GM21390 (cell line): ENCODE results near the gene DNAH6.

ENCODE experiments used
- ATAC-seq: cut with Tn5 transposase; IDR thresholded peaks from one replicate; pipeline ENCODE4 v1.9.1; 2021; ENCODE audit not compliant: unreplicated experiment

DNAH6 gene

GRCh38 chr2:84788498-84788897, 272.2 kb downstream of the DNAH6 start:
- no peak for ATAC-seq

DNA sequence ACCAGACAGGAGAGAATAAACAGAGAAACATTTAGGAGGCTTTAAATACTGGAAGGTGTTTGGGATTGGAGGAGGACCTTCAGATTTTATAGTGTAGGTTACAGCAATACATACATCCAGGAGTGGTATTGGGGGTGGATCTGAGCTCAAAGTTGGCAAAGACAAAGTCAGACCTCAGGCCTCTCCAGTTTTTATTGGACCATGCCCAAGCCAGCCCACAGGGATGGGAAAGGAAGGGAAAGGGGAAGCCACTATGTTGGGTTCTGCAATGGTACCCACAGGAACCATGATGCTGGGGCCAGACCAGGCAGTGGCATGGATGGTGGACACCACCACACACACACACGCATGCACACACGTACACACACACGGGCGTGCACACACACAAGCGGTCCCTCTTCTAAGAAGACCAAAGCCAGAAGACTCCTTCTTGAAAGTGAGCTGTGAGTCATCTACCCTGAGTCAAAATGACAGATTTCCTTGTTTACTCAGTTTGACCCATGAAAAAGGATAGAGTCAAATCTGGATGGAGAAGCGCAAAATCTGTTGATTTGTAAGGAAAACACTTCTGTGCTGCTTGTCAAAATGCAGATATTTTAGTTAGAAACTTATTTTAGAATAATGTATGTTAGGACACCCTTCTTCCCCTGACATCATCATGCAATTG, 276.7 kb downstream of the DNAH6 start:
- ATAC-seq = no peak

- no peak for ATAC-seq
Observed at GRCh38 chr2:84793641-84794040, 277.3 kb downstream of the DNAH6 start.

DNA sequence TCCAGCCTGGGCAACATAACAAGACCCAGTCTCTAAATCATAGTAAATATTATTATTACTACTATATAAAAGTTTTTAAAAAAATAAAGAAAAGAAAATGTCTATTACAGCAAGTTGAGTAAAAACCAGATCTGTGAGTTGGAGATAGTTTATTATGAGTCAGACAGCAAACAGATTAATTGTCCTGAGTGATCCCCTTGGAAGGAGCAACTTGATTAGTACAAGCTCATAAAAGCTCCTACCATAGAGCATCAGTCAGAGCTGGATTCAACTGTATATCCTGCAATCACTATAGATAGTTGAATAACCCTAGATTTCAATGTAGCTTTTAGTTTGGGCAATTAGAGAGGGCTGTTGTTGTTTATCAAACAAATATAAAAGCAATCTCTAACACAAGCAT, 280.5 kb downstream of the DNAH6 start:
- ATAC-seq = no peak

- ATAC-seq = no peak
Observed at GRCh38 chr2:84797271-84797670, 281.0 kb downstream of the DNAH6 start.

GRCh38 chr2:84799772-84800171, 283.5 kb downstream of the DNAH6 start:
- ATAC-seq = peak; percentile 14

DNA sequence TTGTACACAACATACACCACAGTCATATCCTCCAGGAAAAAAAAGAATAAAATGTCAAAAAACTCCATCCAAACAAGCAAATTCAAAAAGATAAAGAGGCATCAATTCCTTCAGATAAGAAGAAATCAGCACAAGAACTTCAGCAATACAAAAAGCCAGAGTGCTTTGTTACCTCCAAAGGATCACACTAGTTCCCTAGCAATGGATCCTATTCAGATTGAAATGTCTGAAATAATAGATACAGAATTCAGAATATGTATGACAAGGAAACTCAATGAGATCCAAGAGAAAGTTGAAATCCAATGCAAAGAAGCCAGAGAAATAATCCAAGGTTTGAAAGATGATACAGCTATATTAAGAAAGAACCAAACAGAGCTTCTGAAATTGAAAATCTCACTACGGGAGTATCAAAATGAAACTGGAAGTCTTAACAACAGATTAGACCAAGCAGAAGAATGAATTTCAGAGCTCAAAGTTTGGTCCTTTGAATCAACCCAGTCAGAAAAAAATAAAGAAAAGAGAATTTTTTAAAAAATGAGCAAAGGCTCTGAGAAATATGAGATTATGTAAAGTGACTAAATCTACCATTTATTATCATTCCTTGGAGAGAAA, 284.0 kb downstream of the DNAH6 start:
- peak; percentile 90 for ATAC-seq

DNA sequence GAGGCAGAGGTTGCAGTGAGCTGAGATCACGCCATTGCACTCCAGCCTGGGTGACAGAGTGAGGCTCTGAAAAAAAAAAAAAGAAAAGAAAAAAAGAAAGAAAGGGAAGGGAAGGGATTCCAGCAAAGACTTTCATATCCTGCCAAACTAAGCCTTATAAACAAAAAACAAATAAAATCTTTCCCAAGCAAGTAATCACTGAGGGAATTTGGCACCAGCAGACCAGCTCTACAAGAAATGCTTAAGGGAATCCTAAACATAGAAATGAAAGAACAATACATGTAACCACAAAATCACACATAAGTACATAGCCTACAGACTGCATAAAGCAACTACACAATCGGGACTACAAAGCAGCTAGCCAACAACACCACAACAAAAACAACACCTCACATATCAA, 285.5 kb downstream of the DNAH6 start:
- ATAC-seq = no peak

DNA sequence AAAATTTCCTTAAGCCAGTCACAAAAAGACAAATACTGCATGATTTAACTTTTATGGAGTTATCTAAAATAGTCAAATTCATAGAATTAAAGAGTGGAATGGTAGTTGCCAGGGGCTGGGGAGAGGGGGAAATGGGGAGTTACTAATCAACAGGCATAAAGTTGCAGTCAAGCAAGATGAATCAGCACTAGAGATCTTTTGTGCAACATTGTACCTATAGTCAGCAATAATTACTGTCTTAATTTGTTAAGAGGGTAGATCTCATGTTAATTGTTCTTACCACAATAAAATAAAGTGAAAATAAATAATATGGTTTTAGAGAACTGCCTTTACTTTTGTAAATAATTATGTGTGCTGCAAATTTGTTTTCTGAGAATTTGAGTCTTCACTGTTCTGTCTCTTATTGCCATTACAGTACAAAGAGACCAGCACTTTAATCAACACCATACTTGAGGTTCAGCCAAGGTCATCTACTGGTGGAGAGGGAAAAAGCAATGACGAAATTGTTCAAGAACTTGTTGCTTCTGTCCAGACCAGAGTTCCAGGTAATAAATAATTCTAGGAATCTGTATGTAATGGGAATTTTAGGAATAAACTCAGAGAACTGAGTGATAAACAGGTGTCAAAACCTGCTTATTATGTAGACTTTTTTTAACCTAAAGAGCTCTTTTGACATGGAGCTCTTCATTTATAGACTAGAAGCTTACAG, 289.1 kb downstream of the DNAH6 start:
- no peak for ATAC-seq

DNA sequence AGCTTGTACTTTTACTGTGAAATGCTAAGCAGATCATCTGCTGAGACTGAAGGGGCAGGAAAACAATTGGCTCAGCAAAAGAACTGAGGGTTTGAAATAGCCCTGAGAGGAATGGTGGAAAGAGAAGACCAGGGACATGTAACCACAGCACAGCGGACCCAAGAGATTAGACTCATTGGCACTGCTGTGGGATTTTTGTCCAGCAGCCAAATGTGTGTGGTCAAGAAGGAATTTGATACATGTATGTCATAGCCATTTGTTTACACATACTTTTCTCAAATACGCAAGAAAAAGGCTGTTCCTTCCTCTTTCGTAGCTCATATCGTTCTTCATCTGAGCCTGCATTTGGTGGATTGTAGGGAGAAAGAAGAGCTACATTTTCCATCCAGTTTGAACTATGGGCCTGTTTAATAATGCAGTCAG, 290.8 kb downstream of the DNAH6 start:
- no peak for ATAC-seq

DNA sequence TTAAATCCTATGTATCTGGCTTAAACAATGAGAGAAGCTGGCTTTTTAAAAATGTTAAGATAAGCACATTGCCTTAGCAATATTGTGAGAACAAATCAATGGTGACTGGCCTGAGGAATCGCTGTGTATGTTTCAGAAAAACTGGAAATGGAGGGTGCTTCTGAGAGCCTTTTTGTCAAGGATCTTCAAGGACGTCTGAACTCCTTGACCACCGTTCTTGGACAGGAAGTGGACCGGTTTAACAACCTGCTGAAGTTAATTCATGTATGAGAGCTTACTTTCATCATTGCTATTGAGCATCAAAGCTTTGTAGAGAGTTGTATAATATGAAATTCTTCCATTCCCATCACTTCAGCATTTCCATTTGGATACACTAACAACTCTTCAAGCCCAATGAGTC, 292.0 kb downstream of the DNAH6 start:
- no peak for ATAC-seq

DNA sequence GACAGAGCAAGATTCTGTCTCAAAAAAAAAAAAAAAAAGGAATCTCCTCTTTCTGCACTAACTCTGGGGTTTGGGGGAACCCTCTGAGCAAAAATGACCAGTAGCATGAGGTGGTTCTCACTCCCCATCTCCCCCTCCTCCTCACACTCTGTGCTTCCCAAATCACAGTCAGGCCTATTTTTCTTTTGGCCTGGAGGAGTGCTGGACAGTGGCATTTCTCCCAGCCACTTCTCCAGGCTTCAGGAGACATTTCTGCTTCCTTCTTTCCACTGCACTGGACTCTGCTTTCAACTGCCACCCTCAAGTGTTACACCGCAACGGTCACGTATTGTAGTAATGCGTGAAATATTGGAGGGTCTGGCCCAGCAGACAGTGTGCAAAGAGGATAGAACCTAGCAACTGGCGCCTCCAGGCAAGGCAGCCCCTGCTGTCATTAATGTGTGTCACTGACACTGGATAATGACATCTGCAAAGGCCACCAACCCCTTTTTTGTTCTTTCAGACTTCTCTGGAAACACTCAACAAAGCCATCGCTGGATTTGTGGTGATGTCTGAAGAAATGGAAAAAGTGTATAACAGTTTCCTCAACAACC, 295.6 kb downstream of the DNAH6 start:
- no peak for ATAC-seq

DNA sequence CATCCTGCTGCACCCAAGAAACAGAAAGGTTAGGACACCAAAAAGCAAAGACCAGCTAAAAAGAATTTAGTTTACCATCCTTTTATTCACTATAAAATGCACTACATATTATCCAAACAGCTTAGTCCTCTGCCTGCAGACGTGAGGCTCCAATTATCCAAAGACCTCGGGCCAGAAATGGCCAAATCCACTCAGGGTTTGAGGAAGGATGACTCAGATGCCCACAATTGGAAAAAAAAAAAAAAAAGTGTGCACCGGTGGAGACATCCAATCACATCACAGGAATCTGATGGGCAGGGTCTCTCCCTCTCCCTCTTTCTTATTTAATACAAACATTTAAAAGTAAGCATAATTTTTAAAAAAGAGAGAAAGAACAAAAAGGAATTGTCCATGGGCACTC, 298.8 kb downstream of the DNAH6 start:
- no peak for ATAC-seq

GRCh38 chr2:84816426-84817026, 300.2 kb downstream of the DNAH6 start:
- ATAC-seq = peak; percentile 73

DNA sequence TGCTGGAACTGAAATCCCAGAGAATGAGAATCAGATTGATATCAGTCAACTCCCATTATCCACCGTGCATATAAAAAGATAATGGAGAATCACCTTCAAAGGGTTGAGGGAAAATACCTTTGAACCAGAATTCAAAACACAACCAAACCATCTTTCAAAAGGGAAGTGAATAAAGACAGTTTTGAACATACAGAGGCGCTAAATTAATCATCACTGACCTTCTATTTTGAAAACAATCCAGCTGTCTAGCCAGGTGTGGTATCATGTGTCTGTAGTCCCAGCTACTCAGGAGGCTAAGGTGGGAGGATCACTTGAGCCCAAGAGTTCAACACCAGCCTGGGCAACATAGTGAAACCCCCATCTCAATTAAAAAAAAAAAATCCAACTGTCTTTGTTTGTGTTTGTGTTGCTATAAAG, 300.9 kb downstream of the DNAH6 start:
- ATAC-seq = peak; percentile 92

DNA sequence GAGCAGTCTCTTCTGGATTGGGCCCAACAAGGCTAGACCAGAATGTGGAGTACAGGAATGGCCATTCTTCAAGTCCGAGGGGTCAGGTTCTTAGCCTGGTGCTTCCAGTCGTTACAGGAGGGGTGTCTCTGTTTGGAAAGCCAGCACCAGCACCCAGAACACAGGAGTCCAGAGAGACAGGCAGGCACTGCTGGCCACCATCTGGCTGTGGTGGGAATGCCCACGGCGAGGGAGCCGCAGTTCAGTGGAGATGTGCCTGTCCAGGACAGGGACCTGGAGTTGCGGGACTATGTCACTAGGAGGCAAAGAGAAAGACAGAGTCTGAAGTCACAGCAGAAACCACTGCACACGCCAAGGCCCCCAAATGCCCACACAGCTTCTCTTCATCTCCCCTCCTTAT, 305.5 kb downstream of the DNAH6 start:
- ATAC-seq = no peak

DNA sequence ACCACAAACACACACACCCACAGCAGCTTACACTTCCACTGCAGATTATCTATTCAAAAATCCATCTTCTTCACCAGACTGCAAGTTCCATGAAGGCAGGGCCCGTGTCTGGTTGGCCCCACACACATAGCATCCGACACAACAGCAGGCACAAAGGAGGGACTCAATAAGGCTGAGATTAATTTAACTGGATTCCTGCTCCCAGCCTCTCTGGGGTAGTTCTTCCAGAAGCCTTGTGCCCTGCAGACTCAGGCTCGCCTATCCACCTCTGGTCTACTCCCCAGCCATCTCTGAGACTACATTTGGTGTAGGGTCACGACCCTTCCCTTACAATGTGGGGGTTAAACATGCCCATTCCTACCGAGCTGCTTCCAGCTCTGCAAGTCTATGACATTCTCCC, 306.9 kb downstream of the DNAH6 start:
- no peak for ATAC-seq

GRCh38 chr2:84823788-84824187, 307.5 kb downstream of the DNAH6 start:
- ATAC-seq = no peak

DNA sequence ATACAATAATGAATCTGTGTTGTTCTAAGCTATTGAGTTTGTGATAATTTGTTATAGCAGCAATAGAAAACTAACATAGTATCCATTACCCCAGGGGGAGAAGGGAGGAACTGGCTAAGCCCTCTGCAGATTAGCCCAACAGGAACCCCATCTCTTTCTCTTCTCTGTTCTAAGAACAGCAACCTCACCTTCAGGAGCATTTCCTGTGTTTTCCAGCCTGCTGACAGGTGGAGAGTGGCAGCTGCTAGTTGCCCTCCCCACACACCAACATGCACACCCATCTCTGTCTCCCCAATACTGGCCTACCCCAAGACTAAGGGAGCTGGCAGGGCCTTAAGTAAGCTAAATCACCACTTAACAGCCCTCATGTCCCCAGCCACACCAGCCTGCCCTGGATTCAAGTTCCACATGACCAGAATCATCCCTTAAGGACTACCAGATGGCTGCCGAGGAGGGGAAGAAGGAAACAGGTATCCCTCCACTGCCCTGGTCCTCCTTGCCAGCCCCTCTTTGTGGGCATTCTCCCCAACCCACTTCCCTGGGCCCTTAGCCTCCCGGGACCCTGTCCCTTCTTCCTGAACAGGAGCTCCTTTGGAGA, 311.8 kb downstream of the DNAH6 start:
- no peak for ATAC-seq

GRCh38 chr2:84829693-84830092, 313.4 kb downstream of the DNAH6 start:
- ATAC-seq = no peak

DNA sequence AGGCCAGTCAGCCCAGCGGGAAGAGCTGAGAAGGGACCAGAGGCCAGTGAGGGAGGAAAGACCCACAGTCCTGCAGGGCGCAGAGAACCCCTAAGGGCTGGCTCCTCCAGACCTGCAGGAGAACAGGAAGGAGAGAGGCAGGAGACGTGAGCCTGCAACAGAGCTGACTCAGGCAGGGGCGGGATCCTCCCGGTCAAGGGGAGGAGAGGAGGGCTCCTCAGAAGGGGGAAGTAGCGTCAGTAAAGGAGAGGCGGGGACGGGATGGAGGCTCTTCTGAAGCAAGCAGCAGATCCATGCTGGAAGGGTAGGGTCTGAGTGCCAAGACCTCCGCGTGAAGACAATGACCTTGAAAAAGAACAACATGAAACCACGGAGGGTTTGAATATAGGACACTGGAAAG, 313.8 kb downstream of the DNAH6 start:
- ATAC-seq = no peak
